T-helper 22 cell (primary cell): Measurements from ENCODE around the gene PRDM13.
A peak's percentile ranks its signal among the peaks of the same experiment; 100 is the strongest.
"Not testable (repeated sequence)": the region's sequence is repeated elsewhere in the genome, so short reads cannot be mapped to it uniquely, and the experiment has no call there.

Source experiments
- DNase-seq: peaks from one replicate; pipeline ENCODE4 v3.0.0-alpha.2; 2020; ENCODE audit warnings: low read depth

PRDM13 gene

GRCh38 chr6:99606656-99607415 lies at the start of gene PRDM13:
Gene PRDM13, plus strand, starts transcription at chr6:99606833. Its CDS starts 202 bp downstream, at chr6:99607035.
- DNase-seq: no peak

GRCh38 chr6:99559057-99559456 lies 47.6 kb upstream of the PRDM13 start:
- DNase-seq: no peak

- DNase-seq: no peak
Observed at GRCh38 chr6:99560668-99561067, 46.0 kb upstream of the PRDM13 start.

- no peak for DNase-seq
Observed at GRCh38 chr6:99563056-99563723, 43.4 kb upstream of the PRDM13 start.

- DNase-seq: peak; percentile 75
Observed at GRCh38 chr6:99568103-99568933, 38.3 kb upstream of the PRDM13 start, which contains the start of gene CCNC. Gene CCNC, minus strand, starts transcription at chr6:99568660. Its CDS starts 133 bp downstream, at chr6:99568527.

GRCh38 chr6:99573980-99574617 lies 32.5 kb upstream of the PRDM13 start:
- no peak for DNase-seq

GRCh38 chr6:99575544-99576227 lies 30.9 kb upstream of the PRDM13 start:
- no peak for DNase-seq

- DNase-seq: no peak
Observed at GRCh38 chr6:99579781-99580180, 26.9 kb upstream of the PRDM13 start.

GRCh38 chr6:99587792-99588191 lies 18.8 kb upstream of the PRDM13 start:
- DNase-seq: no peak

GRCh38 chr6:99588618-99589289 lies 17.9 kb upstream of the PRDM13 start:
- DNase-seq: no peak

GRCh38 chr6:99589290-99589672 lies 17.4 kb upstream of the PRDM13 start:
- no peak for DNase-seq

- no peak for DNase-seq
Observed at GRCh38 chr6:99589907-99590493, 16.6 kb upstream of the PRDM13 start.

- no peak for DNase-seq
Observed at GRCh38 chr6:99590728-99591672, 15.6 kb upstream of the PRDM13 start.

- DNase-seq: no peak
Observed at GRCh38 chr6:99591673-99592364, 14.8 kb upstream of the PRDM13 start.

GRCh38 chr6:99592900-99593299 lies 13.7 kb upstream of the PRDM13 start:
- no peak for DNase-seq

- not testable (repeated sequence) for DNase-seq
Observed at GRCh38 chr6:99594696-99595095, 11.9 kb upstream of the PRDM13 start.

GRCh38 chr6:99602520-99603420 lies 3.9 kb upstream of the PRDM13 start:
- DNase-seq: no peak
